Fibroblast of skin of left quadriceps (primary cell): Measurements from ENCODE around the gene PHYH.
"Not testable (repeated sequence)": the region's sequence is repeated elsewhere in the genome, so short reads cannot be mapped to it uniquely, and the experiment has no call there.

ENCODE experiments used
- DNase-seq, 2 experiments: peaks; one replicate each; pipeline ENCODE4 v3.0.0-alpha.2; 2013; ENCODE audit warnings: low read depth in 2 of 2

The PHYH gene

GRCh38 chr10:13299437-13300287 lies at the start of gene PHYH:
Gene PHYH (minus strand): TSS chr10:13300064. CDS start chr10:13300042, 22 bp downstream.
- peak; percentile 39 to 43 for DNase-seq

- peak; percentile 36 to 51 for DNase-seq
Observed at GRCh38 chr10:13348216-13349017, 48.6 kb upstream of the PHYH start, which contains the start of gene SEPHS1. Gene SEPHS1 (minus strand): TSS chr10:13348293. CDS start chr10:13344950, 3,343 bp downstream.

DNA sequence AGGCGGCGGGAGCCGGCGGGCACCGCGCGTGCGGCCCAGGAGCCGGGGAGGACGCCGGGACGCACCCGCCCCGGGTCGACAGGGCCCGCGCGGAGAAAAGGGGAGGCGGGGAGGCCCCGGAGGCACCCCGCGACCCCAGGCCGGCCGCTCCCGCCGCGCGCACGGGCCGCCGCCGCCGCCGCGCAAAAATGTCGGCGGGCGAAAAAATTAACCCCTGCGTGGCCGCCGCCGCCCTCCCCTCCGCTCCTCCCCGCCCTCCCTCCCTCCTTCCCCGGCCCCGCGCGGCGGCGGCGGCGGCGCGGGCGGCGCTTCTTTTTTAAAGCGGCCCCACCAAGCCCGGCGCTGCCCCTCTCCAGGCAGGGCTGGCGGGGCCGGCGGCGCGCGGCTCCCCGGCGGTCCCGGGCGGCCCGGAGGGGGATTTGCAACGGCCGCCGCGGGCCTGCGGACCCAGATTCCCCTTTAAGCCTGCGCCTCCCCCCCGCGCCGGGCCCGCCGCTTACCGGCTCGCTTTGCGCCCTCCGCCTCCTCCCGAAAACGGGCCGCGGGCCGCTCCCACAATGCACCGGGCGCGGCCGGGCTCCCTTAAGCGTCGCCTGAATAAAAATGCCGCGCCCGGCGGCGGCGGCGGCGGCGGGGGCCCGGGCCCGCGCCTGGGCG lies 47.8 kb upstream of the PHYH start:
- peak; percentile 57 to 60 for DNase-seq

- DNase-seq = no peak
Observed at GRCh38 chr10:13347043-13347499, 47.2 kb upstream of the PHYH start.

GRCh38 chr10:13346283-13347042 lies 46.6 kb upstream of the PHYH start:
- DNase-seq = peak; percentile 67 to 72

- no peak for DNase-seq
Observed at GRCh38 chr10:13340626-13341376, 40.9 kb upstream of the PHYH start.

- no peak for DNase-seq
Observed at GRCh38 chr10:13340068-13340467, 40.2 kb upstream of the PHYH start.

GRCh38 chr10:13338390-13339110 lies 38.7 kb upstream of the PHYH start:
- DNase-seq = peak; percentile 77 to 80

- no peak for DNase-seq
Observed at GRCh38 chr10:13337827-13338196, 37.9 kb upstream of the PHYH start.

GRCh38 chr10:13337128-13337826 lies 37.4 kb upstream of the PHYH start:
- DNase-seq = no peak

DNA sequence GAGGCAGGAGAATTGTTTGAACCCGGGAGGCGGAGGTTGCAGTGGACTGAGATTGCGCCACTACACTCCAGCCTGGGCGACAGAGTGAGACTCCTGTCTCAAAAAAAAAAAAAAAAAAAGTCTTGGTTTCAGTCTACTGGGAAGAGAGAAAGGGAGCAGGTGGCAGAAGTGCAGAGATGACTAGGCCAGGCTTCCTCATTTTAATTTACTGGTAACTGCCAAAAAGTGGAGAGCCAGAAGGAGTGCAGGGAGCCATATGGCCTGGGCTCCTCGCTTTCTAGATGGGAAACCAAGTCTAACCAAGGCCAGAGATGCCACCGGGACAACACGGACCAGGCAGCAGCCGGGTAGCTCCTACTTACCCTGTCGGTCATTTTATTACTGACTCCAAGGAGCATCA lies 36.0 kb upstream of the PHYH start:
- DNase-seq = no peak

- DNase-seq = no peak
Observed at GRCh38 chr10:13334556-13334955, 34.7 kb upstream of the PHYH start.

- no peak for DNase-seq
Observed at GRCh38 chr10:13331646-13332045, 31.8 kb upstream of the PHYH start.

DNA sequence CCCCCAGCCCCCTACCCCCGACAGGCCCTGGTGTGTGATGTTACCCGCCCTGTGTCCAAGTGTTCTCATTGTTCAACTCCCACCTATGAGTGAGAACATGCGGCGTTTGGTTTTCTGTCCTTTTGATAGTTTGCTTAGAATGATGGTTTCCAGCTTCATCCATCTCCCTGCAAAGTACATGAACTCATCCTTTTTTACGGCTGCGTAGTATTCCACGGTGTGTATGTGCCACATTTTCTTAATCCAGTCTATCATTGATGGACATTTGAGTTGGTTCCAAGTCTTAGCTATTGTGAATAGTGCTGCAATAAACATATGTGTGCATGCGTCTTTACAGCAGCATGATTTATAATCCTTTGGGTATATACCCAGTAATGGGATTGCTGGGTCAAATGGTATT lies 31.1 kb upstream of the PHYH start:
- not testable (repeated sequence) for DNase-seq

GRCh38 chr10:13329565-13329964 lies 29.7 kb upstream of the PHYH start:
- DNase-seq = no peak

DNA sequence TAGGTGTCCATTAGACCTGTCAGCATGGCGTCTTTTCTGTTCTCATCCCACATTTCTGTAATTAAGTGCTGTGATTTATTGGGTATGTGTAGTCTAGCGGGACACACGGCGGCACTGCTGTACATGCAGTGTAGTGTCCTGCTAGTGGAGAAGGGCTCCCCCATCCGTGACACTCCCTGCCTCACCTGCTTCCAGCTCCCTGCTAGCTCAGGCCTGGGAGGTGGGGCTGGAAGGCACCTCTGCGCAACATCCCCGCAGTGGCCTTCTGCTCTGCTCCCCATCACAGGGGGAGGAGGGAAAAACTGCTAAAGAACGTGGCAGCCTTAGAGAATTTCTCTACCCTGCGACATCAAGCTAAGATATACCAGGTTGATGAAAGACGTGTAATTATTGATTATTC lies 28.7 kb upstream of the PHYH start:
- no peak for DNase-seq

- no peak for DNase-seq
Observed at GRCh38 chr10:13328126-13328525, 28.3 kb upstream of the PHYH start.

DNA sequence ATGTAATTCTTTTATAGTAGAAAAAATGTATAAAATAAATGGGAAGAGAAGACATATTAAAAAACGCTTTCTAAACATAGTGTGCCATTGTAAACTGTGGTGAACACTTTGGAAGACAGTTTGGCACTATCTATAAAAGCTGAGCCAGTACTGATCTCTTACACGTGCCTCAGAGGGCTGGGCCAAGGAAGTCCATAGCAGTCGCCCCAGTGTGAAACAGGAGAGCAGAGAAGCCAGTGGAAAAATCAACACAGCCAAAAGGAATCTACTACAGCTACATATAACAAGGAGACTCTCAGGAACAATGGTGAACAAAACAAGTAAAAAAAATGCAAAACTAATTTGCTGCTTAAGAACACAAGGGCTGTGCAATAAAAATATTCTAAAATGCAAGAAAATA lies 27.7 kb upstream of the PHYH start:
- no peak for DNase-seq

DNA sequence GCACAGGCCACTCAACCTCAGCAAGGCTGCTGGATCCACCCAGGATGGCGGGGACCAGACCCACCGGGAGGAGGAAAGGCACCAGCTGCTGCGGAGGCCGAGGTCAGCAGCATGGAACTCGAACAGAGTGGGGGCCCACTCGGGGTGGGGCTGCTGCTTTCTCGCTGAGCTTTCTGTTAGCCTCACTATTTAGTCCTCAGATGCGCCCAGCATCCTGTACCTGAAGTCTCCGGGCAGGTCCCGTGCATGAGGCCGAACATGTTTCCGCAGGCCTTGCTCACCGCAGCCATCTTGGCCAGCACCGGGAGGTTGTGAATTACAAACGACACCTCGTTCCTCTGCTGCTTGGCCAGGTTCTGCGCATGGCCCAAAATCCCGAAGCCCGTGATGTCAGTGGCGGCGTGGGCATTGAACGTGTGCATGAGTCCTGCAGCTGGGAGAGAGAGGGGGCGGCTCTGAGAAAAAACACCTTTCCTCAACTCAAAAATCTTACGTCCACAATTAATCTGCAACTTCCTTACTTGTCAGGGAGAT lies 22.8 kb upstream of the PHYH start:
- no peak for DNase-seq
